ENCODE data around the gene WASHC4. TPM values are rescaled to one million over a fixed set of nuclear protein-coding genes. Genes with fewer than 3 reads are reported as not detected.
A peak's percentile ranks its signal among the peaks of the same experiment; 100 is the strongest.

WASHC4 gene
- total and polyA plus RNA-seq, 2 experiments from 2014 or later: 75.7 to 83.0 TPM

DNA sequence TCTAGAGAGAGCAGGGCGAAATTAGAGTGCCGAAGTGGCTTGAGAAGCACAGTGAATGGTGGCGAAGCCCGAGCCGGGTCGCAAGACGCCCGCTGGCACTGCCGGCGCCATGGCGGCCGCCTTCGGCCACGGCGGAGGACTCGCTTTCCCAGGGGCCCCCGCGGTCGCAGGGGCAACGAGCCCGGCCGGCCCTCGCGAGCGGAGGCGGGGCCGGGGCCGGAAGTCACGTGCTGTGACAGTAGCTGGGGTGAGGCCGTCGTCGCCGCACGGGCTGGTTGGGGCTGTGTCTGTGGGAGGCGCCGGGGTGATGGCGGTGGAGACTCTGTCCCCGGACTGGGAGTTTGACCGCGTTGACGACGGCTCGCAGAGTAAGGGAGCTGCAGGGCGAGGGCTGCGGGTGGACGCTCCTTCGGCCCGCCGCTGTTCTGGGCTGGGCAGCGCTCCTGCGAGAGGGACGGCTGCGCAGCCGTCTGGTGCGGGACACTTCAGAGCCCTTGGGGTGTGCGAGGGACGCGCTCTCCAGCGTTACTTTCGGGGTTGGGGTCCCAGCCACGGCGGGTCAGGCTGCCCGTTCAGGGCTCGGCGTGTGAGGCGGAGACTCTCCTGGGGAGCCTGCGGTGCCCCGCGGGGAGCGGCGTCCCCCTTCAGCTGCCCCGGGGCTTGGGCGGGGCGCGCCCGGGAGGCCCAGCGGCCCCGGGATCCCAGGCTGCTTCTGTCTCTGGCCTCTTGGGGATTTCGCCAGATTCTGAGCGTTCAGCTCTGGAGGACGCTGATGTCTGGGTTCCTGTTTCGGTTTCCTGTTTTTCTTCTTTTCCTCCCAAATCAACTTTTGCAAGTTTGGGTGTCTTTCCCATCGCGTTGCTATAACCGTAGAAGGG is at the start of gene WASHC4 (continued):
- TF ChIP-seq, protein P1, sequence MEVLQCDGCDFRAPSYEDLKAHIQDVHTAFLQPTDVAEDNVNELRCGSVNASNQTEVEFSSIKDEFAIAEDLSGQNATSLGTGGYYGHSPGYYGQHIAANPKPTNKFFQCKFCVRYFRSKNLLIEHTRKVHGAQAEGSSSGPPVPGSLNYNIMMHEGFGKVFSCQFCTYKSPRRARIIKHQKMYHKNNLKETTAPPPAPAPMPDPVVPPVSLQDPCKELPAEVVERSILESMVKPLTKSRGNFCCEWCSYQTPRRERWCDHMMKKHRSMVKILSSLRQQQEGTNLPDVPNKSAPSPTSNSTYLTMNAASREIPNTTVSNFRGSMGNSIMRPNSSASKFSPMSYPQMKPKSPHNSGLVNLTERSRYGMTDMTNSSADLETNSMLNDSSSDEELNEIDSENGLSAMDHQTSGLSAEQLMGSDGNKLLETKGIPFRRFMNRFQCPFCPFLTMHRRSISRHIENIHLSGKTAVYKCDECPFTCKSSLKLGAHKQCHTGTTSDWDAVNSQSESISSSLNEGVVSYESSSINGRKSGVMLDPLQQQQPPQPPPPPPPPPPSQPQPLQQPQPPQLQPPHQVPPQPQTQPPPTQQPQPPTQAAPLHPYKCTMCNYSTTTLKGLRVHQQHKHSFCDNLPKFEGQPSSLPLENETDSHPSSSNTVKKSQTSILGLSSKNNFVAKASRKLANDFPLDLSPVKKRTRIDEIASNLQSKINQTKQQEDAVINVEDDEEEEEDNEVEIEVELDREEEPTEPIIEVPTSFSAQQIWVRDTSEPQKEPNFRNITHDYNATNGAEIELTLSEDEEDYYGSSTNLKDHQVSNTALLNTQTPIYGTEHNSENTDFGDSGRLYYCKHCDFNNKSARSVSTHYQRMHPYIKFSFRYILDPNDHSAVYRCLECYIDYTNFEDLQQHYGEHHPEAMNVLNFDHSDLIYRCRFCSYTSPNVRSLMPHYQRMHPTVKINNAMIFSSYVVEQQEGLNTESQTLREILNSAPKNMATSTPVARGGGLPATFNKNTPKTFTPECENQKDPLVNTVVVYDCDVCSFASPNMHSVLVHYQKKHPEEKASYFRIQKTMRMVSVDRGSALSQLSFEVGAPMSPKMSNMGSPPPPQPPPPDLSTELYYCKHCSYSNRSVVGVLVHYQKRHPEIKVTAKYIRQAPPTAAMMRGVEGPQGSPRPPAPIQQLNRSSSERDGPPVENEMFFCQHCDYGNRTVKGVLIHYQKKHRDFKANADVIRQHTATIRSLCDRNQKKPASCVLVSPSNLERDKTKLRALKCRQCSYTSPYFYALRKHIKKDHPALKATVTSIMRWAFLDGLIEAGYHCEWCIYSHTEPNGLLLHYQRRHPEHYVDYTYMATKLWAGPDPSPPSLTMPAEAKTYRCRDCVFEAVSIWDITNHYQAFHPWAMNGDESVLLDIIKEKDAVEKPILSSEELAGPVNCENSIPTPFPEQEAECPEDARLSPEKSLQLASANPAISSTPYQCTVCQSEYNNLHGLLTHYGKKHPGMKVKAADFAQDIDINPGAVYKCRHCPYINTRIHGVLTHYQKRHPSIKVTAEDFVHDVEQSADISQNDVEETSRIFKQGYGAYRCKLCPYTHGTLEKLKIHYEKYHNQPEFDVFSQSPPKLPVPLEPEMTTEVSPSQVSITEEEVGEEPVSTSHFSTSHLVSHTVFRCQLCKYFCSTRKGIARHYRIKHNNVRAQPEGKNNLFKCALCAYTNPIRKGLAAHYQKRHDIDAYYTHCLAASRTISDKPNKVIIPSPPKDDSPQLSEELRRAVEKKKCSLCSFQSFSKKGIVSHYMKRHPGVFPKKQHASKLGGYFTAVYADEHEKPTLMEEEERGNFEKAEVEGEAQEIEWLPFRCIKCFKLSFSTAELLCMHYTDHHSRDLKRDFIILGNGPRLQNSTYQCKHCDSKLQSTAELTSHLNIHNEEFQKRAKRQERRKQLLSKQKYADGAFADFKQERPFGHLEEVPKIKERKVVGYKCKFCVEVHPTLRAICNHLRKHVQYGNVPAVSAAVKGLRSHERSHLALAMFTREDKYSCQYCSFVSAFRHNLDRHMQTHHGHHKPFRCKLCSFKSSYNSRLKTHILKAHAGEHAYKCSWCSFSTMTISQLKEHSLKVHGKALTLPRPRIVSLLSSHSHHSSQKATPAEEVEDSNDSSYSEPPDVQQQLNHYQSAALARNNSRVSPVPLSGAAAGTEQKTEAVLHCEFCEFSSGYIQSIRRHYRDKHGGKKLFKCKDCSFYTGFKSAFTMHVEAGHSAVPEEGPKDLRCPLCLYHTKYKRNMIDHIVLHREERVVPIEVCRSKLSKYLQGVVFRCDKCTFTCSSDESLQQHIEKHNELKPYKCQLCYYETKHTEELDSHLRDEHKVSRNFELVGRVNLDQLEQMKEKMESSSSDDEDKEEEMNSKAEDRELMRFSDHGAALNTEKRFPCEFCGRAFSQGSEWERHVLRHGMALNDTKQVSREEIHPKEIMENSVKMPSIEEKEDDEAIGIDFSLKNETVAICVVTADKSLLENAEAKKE (CRISPR knock-in tag; IDR thresholded peaks at IDR 0.05): no peak
- no peak for TF ChIP-seq ZNF114 (CRISPR knock-in tag; IDR thresholded peaks at IDR 0.05)
- no peak for TF ChIP-seq ZNF331 (CRISPR knock-in tag; IDR thresholded peaks at IDR 0.05; ENCODE audit: low read depth)

DNA sequence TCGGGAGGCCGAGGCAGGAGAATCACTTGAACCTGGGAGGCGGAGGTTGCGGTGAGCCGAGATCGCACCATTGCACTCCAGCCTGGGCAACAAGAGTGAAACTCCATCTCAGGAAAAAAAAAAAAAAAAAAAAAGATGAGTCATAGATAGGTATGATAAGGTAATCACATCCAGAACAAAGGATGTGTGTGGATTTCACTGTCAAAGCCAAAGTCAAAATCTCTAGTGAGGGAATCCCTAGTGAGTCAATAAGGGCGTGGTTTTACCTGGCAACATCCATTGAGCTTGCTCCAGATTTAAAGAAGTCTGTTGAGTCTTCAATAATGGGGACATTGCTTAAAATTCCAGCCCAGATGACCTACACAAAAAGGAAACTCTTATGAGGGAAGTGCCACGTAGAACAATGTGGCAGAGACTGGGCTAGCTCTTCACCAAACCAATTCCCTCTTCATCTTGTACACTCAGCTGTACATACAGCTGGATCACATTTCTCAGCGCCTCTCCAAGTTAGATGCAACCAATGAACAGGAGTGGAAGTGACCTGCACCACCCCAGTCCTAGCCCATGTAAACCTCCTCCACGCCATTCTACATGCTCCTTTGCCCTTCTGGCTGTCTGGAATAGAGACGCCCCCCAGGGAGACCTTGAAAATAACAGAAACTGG is 46.7 kb upstream of the WASHC4 start:
- ATAC-seq: no peak
- DNase-seq (ENCODE audit: low spot score): no peak
- no peak for TF ChIP-seq STAT1 (IDR thresholded peaks at IDR 0.05; ENCODE audit: unreplicated experiment)
- TF ChIP-seq ZNF331 (CRISPR knock-in tag; IDR thresholded peaks at IDR 0.05; ENCODE audit: low read depth): no peak
- TF ChIP-seq, protein P1 (CRISPR knock-in tag; IDR thresholded peaks at IDR 0.05): no peak
- no peak for TF ChIP-seq CREB1 (CRISPR knock-in tag; IDR thresholded peaks at IDR 0.05; ENCODE audit: low read depth)

More for the DNA sequence above, 46.7 kb upstream of the WASHC4 start:
- Mint-ChIP-seq H3K27ac (peak overlapping the region; percentile 69; the same call in 1 of the 2 replicates), H3K4me3 (no peak overlapping the region), H3K4me1 (no peaks in the 10 kb centered on the region; the same call in 2 of the 3 replicates), H3K36me3 (ENCODE audit: low read depth) (peaks cover 80% of the 10 kb centered on the region), H3K9me3 (peaks cover 6% of the 10 kb centered on the region; the same call in 1 of the 3 replicates), H3K27me3 (ENCODE audit: insufficient read depth, low read depth, poor library complexity) (peaks cover 2% of the 10 kb centered on the region)
- Histone ChIP-seq H3K79me2 (replicated peaks; ENCODE audit: insufficient read depth) (no peaks in the 10 kb centered on the region), H3F3A (replicated peaks; ENCODE audit: low read depth) (no peaks in the 10 kb centered on the region), H2AFZ (no peak overlapping the region), H3K4me1 (ENCODE audit: insufficient read depth) (no peaks in the 10 kb centered on the region), H3K4me2 (no peak overlapping the region), H3K27ac (ENCODE audit: low read depth) (no peak overlapping the region), H4K20me1 (replicated peaks; ENCODE audit: insufficient read depth) (no peaks in the 10 kb centered on the region), H3K36me3 (ENCODE audit: insufficient read depth) (no peaks in the 10 kb centered on the region; the same call in 1 of the 2 replicates), H3K27me3 (ENCODE audit: insufficient read depth) (no peaks in the 10 kb centered on the region), H3K4me3 (no peak overlapping the region), H3K9me2 (ENCODE audit: insufficient read depth) (no peaks in the 10 kb centered on the region)

Measured in GM23338 (cell line).